RWPE2 (cell line): ENCODE measurements around the gene ADAP2.
A peak's percentile ranks its signal among the peaks of the same experiment; 100 is the strongest.

Experiments
- ATAC-seq: fragments of 200-7000 bp; cut with Tn5 transposase; 3 replicates; pipeline ENCODE4 v1.9.1; 2021; ENCODE audit warnings: low read depth
- DNase-seq: peaks from one replicate; pipeline ENCODE4 v3.0.0-alpha.2; 2020; ENCODE audit warnings: low spot score
- H3K27ac ChIP-seq: fragments of 450-650 bp; 2 replicates; pipeline ENCODE4 v1.5.1; 2017; ENCODE audit warnings: mild to moderate bottlenecking; ENCODE audit not compliant: poor library complexity, severe bottlenecking
- H3K27me3 ChIP-seq: fragments of 250-450 bp; sonication (Bioruptor Pico); 2 replicates; pipeline ENCODE4 v1.5.1; 2021; ENCODE audit warnings: mild to moderate bottlenecking, moderate library complexity; ENCODE audit not compliant: insufficient read depth, poor library complexity, severe bottlenecking
- H3K36me3 ChIP-seq: fragments of 250-450 bp; sonication (Bioruptor Pico); 2 replicates; pipeline ENCODE4 v1.5.1; 2020; ENCODE audit warnings: low read depth, mild to moderate bottlenecking, moderate library complexity
- H3K4me1 ChIP-seq: fragments of 250-450 bp; sonication (Bioruptor Pico); 2 replicates; pipeline ENCODE4 v1.5.1; 2021; ENCODE audit warnings: mild to moderate bottlenecking, moderate library complexity; ENCODE audit not compliant: insufficient read depth, poor library complexity, severe bottlenecking
- H3K4me3 ChIP-seq: fragments of 250-450 bp; sonication (Bioruptor Pico); 2 replicates; pipeline ENCODE4 v1.5.1; 2021; ENCODE audit warnings: mild to moderate bottlenecking, moderate library complexity; ENCODE audit not compliant: severe bottlenecking
- H3K9me3 ChIP-seq: fragments of 250-450 bp; sonication (Bioruptor Pico); 2 replicates; pipeline ENCODE4 v1.5.1; 2021; ENCODE audit warnings: mild to moderate bottlenecking, moderate library complexity; ENCODE audit not compliant: severe bottlenecking
- CTCF ChIP-seq: fragments of 450-650 bp; IDR thresholded peaks from one replicate; pipeline ENCODE4 v1.5.1; 2017; ENCODE audit warnings: mild to moderate bottlenecking, moderate library complexity; ENCODE audit not compliant: poor library complexity, severe bottlenecking

The ADAP2 gene

GRCh38 chr17:30981531-30982519, 60.1 kb downstream of the ADAP2 start:
- Histone ChIP-seq H3K36me3 (no peaks in the 10 kb centered on the region; the same call in 1 of the 2 replicates), H3K9me3 (no peaks in the 10 kb centered on the region), H3K4me1 (no peaks in the 10 kb centered on the region), H3K4me3 (no peak overlapping the region), H3K27me3 (no peaks in the 10 kb centered on the region), H3K27ac (no peak overlapping the region)
- peak; percentile 33; the same call in 2 of the 3 replicates for ATAC-seq
- TF ChIP-seq CTCF, result no peak
- no peak for DNase-seq

GRCh38 chr17:30982855-30983254, 61.1 kb downstream of the ADAP2 start:
- no peaks in the 10 kb centered on the region for H3K4me1 ChIP-seq
- no peaks in the 10 kb centered on the region for H3K27me3 ChIP-seq
- no peak overlapping the region for H3K4me3 ChIP-seq
- no peak for DNase-seq
- peaks cover 4% of the 10 kb centered on the region for H3K36me3 ChIP-seq
- no peak for ATAC-seq
- H3K9me3 ChIP-seq, result no peaks in the 10 kb centered on the region
- no peak overlapping the region for H3K27ac ChIP-seq
- no peak for TF ChIP-seq CTCF

- no peaks in the 10 kb centered on the region for H3K9me3 ChIP-seq
- no peak for ATAC-seq
- H3K4me3 ChIP-seq, result no peak overlapping the region
- DNase-seq, result no peak
- H3K27me3 ChIP-seq, result no peaks in the 10 kb centered on the region
- H3K36me3 ChIP-seq, result peaks cover 11% of the 10 kb centered on the region
- H3K27ac ChIP-seq, result no peak overlapping the region
- no peak for TF ChIP-seq CTCF
- no peaks in the 10 kb centered on the region for H3K4me1 ChIP-seq
Measured at GRCh38 chr17:30990458-30990857, 68.7 kb downstream of the ADAP2 start.

GRCh38 chr17:30992551-30992950, 70.8 kb downstream of the ADAP2 start:
- no peak for DNase-seq
- Histone ChIP-seq H3K27ac (no peak overlapping the region), H3K4me1 (no peaks in the 10 kb centered on the region), H3K9me3 (no peaks in the 10 kb centered on the region), H3K27me3 (no peaks in the 10 kb centered on the region), H3K36me3 (peaks cover 15% of the 10 kb centered on the region), H3K4me3 (no peak overlapping the region)
- ATAC-seq, result no peak
- TF ChIP-seq CTCF, result no peak

DNA sequence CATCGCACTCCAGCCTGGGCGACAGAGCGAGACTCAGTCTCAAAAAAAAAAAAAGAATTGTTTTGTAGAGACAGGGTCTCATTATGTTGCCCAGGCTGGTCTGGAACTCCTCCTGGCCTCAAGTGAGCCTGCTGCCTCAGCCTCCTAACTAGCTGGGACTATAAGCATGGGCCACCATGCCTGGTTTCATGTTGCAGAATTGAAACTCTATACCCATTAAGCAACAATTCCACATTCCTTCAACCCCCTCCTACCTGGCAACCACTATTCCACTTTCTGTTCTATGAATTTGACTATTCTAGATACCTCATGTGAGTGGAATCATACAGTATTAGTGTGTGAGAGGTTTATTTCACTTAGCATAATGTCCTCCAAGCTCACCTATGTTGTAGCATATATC, 73.6 kb downstream of the ADAP2 start:
- no peak for DNase-seq
- Histone ChIP-seq H3K27me3 (no peaks in the 10 kb centered on the region), H3K9me3 (no peaks in the 10 kb centered on the region), H3K4me3 (no peak overlapping the region), H3K36me3 (peaks cover 18% of the 10 kb centered on the region), H3K4me1 (no peaks in the 10 kb centered on the region), H3K27ac (no peak overlapping the region)
- no peak for TF ChIP-seq CTCF
- peak; percentile 49; the same call in 2 of the 3 replicates for ATAC-seq
